WTC11 (cell line): Measurements from ENCODE around the gene PRR5L.

ENCODE experiments used
- SMAD3 ChIP-seq: sonication (generic); formaldehyde crosslinking; IDR thresholded peaks from 2 replicates; pipeline ENCODE4 v1.8.0; 2022; ENCODE audit warnings: missing genetic modification reagents, mild to moderate bottlenecking, borderline replicate concordance
- ZBTB21 ChIP-seq: sonication (generic); formaldehyde crosslinking; IDR thresholded peaks from 2 replicates; pipeline ENCODE4 v1.8.1; 2023; ENCODE audit warnings: mild to moderate bottlenecking, missing genetic modification reagents, borderline replicate concordance

DNA sequence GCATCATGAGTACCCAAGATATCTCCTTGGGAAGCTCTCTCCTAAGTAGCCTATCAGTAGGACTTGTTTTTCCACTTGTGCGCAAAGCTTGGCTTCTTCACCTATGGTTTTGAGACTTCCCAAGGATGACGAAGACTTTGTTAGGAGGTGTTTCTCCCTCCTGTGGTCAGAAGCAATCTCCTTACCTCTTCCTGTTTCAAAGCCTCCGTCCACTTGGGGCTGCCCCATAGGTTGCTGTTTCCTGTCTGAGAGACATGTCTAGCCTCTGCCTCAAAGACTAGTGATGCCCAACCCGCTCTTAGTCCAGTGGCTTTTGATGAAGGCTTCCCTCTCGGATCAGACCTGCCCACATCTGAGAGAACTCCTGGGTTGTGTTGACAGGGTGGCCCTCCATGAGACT is 121.1 kb downstream of the PRR5L start:
- TF ChIP-seq SMAD3 (CRISPR knock-in tag) (no peak), ZBTB21 (CRISPR knock-in tag) (no peak)
